PFSK-1 (cell line): ENCODE data around the gene ZNF407.

Source experiments
- POLR2AphosphoS5 ChIP-seq: IDR thresholded peaks from 2 replicates; pipeline ENCODE4 v1.6.1; 2012; ENCODE audit warnings: low read depth, mild to moderate bottlenecking, control low read depth, low read length, moderate library complexity
- REST ChIP-seq, 2 experiments: IDR thresholded peaks; 2 replicates each; pipeline versions ENCODE4 v1.6.1 to v1.8.0; 2011 to 2012; ENCODE audit warnings: low read depth in 2 of 2, low read length in 2 of 2, control low read depth in 1 of 2, inconsistent platforms in 1 of 2, mild to moderate bottlenecking in 1 of 2, moderate library complexity in 1 of 2; ENCODE audit not compliant: insufficient read depth in 1 of 2
- SIN3A ChIP-seq: IDR thresholded peaks from 2 replicates; pipeline ENCODE4 v1.6.1; 2012; ENCODE audit warnings: mild to moderate bottlenecking, low read length, moderate library complexity, borderline replicate concordance; ENCODE audit not compliant: insufficient read depth
- TAF1 ChIP-seq: IDR thresholded peaks from 2 replicates; pipeline ENCODE4 v1.6.1; 2012; ENCODE audit warnings: low read length, control low read depth, borderline replicate concordance; ENCODE audit not compliant: insufficient read depth

GRCh38 chr18:74933930-74934329 lies 336.3 kb downstream of the ZNF407 start:
- TF ChIP-seq POLR2AphosphoS5 (no peak), TAF1 (no peak), REST (IDR thresholded peaks at IDR 0.05; ENCODE audit: insufficient read depth in 1 of 2, low read depth in 2 of 2, low read length in 2 of 2) (no peak), SIN3A (no peak)
